ENCODE measurements around the gene CD207.
"Not testable (repeated sequence)": the region's sequence is repeated elsewhere in the genome, so short reads cannot be mapped to it uniquely, and the experiment has no call there.

CD207 gene

DNA sequence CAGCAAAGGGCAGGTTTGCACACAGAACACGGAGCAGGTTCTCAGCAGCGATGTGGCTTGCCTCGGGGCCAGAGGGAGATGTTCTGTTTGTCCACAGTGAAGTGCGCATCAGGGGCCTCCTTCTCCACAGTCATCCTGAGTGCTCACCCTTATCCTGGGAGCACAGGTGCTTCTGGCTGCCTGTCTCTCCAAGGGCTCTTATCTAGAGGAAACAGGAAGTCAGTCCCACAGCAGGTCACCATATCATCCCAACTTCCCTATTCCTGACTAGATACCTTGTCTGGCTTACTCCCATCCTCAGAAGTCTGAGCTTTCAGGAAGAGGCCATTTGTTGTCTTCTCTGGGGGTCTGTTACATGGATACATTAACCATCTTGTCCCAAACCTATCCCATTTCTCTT lies at the start of gene CD207:
CD207 (minus strand) TSS at position 174 of the 400 bp plus-strand sequence; CDS start at position 134, 40 bp downstream.
- DNase-seq (ENCODE audit: low read depth), result no peak

DNA sequence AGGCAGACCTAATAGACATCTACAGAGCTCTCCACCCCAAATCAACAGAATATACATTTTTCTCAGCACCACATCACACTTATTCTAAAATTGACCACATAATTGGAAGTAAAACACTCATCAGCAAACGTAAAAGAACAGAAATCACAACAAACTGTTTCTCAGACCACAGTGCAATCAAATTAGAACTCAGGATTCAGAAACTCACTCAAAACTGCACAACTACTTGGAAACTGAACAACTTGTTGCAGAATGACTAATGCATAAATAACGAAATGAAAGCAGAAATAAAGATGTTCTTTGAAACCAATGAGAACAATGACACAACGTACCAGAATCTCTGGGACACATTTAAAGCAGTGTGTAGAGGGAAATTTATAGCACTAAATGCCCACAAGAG lies 42.9 kb upstream of the CD207 start:
- DNase-seq (ENCODE audit: low read depth), result not testable (repeated sequence)

DNA sequence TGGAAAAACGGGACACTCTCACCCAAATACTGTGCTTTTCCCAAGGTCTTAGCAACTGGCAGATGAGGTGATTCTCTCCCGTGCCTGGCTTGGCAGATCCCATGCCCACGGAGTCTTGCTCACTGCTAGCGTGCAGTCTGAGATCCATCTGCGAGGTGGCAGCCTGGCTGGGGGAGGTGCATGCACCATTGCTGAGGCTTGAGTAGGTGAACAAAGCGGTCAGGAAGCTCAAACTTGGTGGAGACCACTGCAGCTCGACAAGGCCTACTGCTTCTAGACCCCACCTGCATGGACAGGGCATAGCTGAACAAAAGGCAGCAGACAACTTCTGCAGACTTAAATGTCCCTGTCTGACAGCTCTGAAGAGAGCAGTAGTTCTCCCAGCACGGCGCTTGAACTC lies 40.5 kb upstream of the CD207 start:
- not testable (repeated sequence) for DNase-seq (ENCODE audit: low read depth)

DNA sequence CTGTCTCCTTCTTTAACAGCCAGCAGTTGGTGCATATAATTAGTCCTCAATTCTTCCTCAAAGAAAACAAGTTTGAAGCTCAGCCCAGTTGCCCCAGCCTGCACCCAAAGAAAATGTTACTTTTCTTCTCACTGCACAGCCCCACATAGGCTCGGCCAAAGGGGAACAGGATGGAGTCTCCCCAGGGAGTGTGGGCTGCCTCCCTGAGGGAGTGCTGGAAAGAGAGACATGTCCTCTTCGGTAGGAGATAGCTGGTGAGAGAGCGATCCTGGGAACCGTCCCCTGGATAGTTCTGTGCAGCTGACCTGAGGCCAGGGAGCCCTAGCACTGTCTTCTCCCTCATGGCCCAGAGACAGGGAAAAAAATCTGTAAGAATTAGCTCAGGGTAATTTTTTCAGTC lies 37.9 kb upstream of the CD207 start:
- no peak for DNase-seq (ENCODE audit: low read depth)

DNA sequence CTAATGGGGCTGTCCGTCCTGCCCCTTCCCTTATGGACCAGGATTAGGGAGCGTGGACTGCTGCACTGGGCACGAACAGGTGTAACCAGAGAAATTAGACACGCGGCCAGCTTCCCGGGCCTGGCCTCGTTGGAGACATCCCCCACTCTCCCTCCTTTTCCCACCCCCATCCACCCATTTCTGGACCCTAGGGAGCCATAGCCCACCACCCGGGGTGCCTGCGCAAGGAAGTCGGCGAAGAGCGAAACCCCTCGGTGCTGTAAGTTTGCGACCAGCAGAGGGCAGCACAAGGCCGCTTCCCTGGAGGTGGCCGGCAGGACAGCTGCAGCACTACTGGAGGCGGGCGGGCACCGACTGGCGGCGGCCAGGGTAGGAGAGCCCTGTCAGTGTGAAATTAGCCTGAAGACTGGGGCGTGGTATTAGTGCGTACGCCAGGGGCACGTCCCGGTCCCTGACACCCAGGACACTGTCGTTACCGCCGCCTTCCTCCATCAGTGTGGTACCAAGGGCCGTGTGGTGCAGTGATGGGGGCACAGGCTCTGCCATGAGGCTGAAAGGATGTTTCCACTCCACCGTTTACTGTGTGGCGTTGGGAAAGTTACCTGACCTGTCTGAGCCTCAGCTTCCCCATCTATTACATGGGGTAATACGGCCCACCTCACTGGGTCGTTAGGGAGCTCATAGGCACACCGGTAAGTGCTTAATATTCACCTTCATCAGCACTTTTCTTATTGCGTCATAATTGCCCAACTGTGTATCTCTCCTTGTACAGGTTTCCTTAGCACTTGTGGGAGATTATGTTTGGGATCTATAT lies 36.0 kb upstream of the CD207 start:
- DNase-seq (ENCODE audit: low read depth), result peak; percentile 64

DNA sequence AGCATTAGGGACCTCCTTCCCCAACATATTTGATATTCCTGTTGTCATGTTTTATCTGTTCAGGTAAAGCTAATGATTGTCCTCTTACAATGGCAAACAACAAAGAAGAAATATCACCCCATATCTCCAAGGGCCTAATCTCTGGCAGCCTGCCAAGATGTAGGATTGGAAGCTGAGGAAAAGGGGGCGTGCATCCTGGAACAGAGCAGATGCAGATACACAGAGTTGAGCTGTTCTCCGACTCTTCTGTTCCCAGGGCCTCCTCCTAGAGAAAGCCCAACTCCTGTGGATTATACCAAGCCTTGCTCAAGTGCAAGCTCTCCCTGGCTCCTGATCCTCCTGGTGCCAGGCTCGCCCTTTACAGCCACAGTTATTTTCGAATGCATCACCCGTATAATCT lies 35.2 kb upstream of the CD207 start:
- DNase-seq (ENCODE audit: low read depth), result no peak

DNA sequence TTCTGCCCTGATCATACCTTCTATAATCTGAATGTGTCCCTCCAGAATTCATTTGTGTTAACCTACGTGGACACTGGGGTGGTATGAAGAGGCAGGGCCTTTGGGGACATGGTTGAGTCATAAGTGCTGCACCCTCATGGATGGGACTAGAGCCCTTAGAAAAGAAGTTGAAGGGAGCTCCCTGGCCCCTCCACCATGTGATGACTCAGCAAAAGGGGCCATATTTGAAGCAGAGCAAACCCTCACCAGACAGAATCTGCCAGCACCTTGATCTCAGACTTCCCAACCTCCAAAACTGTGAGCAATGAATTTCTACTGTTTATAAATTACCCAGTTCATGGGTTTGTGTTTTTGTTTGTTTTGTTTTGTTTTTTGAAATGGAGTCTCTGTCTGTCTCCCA lies 33.4 kb upstream of the CD207 start:
- no peak for DNase-seq (ENCODE audit: low read depth)

DNA sequence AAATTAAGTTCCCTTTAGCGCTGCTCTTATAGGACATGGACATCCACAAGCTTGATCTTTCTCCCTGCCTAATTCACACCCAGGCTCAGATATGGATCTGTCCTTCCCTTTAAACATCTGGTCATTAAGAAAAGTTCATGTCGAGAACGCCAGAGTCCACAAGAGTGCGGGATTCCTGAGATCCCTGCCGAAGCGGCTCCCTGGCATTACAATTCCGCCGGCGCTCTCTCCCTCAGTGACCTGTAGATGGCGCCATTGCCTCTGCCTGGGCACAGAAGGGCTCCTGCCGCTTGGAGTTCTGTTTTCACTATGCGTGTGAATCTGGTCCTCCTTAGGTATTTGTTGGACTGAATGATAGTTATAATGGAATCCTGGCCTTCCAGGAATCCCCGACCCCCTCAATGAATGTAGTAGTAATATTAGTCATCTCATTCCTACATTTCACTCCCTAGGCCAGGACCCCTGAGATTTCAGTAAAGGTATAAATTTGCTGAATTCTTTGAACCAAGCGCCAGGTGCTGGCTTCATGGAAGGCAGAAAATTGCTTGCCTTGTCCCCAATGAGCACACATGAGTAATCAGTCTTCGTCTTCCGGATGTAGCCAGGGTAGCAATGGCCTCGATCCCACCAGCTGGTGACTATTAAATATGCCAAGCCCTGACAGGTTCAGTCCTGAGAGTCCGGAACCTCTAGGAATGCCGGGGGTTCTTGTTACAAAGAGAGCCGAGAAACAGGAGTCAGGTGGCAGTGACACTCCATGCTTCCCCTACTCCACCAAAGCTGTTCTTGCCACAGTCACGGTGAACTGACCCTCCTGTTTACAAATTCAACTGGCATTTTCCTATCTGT lies 26.4 kb upstream of the CD207 start:
- peak; percentile 32 for DNase-seq (ENCODE audit: low read depth)

DNA sequence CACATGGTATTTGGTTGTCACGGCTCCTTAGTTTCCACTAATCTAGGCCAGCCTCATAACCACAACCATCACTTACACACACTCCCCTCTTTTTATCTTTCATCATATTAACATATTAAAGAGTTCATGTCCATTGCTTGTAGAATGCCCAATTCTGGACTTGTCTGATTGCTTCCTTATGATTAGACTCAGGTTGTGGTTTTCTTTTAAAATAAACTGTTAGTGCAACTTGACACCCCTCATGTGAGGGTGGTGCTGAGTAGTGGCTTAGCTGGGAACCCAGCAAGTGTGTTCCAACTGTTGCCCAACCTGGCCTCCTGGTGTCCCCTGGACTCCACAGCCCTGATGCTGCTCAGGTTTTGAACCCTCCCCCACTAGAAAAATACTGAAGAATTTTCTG lies 20.1 kb upstream of the CD207 start:
- DNase-seq (ENCODE audit: low read depth), result no peak

DNA sequence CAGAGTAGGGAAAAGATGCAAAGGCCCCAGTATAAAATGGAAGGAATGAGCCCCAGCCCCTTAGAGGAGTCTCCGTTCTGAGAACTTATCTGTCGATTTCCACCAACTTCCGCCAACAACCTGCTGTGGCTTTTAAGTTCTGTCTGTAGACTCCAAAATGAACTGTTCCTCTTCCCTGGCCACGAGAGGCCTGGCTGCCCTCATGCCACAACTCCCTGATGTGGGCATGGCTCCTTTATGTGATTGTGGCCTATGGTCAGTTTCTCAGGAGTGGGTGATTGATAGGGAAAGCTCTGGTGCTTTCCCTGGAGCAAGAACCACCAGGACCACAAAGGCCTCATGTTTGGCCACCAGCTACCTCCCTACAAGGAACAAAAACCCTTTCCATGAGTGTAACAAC lies 18.8 kb upstream of the CD207 start:
- no peak for DNase-seq (ENCODE audit: low read depth)

DNA sequence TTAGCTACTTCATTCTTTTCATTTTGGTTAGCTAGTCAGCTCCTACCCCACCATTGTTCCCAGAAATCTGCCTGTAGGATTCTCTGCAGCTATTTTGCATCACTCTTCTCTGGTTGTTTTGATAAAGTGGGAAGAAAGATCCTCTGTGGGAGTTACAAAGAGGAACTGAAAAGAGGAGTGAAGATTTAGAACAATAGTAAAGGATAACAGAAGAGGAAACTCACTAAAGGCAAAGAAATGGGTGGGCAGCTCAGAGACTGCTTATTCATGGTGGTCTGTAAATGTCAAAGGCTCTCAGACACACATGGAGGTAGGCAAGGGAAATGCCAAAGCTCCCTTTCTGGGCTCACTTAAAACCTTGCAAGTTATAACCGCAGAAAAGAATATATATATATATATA lies 17.2 kb upstream of the CD207 start:
- no peak for DNase-seq (ENCODE audit: low read depth)

DNA sequence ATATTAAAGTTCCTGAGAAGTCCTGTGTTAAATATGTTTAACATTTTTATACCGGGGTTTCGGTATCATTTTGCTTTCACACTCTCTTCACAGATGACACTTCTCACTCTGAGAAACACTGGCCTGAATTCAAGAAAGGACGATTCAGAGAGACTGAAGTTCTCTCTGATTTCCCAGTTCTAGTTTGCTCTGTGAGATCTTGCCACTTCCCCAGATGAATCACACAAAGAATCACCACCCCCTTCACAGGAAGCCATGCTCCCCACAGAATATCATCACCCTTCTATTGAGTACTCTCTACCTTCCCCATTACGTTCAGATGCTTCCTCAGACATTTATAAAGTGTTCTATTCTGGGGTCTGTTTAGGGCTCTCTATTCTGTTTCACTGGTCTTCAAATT lies 16.1 kb upstream of the CD207 start:
- DNase-seq (ENCODE audit: low read depth), result no peak

DNA sequence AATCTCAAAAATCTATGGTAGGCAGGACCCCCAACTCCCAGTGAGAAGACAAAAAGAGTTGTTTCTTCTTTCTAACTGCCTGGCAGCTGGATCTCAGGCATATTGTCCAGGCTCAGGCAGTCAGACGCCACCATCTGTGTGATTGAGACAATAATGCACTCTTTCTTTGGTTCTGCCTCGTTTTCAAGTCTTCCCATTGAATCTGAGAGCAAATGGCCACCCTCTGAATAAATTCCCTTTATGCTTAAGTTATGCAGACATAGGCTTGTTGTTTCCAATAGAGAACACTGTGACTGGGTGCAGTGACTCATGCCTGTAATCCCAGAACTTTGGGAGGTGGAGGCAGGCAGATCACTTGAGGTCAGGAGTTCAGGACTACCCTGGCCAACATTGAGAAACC lies 15.3 kb upstream of the CD207 start:
- no peak for DNase-seq (ENCODE audit: low read depth)

DNA sequence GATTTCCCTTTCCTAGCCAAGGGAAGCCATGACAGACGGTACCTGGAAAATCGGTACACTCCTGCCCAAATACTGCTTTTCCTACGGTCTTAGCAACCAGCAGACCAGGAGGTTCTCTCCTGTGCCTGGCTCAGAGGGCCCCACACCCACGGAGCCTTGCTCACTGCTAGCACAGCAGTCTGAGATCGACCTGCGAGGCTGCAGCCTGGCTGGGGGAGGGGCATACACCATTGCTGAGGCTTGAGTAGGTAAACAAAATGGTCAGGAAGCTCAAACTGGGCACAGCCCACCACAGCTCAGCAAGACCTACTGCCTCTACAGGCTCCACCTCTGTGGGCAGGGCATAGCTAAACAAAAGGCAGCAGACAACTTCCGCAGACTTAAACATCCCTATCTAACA lies 6.8 kb upstream of the CD207 start:
- DNase-seq (ENCODE audit: low read depth), result no peak

DNA sequence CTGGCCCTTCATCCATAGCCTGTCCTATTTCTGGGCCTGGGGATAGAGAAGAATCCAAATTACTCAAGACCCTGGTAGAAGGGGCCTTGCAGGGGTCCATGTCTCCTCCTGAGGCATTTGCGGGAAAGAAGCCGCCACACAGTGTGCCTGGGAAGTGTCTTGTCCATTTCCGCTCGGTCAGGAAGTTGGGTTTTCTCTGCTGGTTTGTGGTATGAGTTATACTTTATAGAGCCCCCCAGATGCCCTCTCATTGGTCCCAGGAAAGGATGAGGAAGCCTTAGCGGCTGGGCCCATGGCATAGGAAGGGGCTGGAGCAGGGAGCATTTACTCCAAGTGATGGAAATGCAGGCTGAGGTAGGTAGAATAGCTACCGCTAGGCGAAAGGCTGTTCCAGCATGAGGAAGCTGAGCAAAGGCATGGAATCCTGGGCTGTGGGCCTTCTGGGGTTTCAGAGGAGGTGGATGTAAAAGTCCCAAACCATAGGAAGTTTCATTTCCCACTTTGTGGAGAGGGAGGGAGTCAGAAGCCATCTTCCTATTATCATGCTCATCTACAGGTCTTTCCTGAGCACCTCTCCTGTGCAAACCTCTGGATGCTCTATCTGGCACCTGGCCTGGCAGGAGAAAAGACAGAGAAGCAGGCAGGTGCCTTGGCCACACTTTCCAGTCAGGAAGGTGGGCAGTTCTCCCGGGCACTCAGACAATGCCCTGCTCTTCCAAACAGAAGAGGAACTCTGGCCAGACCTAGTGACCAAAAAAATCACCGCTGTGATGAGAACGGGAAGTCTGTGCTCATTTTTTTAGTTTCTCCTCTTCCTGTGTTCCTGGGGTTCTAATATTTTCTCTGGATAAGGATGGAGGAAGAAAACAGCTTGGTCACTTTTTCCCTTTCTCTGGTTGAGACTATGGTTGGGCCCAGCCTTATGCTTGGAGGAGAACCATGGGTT lies 2.6 kb upstream of the CD207 start:
- no peak for DNase-seq (ENCODE audit: low read depth)

DNA sequence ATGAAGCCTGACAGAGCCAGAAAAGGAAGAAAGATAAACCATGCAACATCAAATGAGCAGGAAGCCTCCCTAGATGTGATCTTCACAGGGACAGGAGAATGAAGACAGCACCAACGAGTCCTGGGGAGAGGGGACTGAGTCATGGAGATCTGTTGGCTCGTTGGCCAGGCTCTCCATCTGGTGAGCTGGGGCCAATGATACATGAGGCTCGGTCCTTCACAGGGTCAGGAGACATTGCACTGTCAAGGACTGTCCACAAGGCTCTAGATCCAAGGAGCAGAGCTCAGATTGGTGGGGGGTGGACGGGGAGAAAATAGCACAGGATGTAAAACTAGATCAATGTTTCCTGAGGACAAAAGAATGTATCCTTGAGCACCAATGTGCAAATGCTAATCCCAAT lies 735 bp downstream of the CD207 start:
- DNase-seq (ENCODE audit: low read depth), result no peak

DNA sequence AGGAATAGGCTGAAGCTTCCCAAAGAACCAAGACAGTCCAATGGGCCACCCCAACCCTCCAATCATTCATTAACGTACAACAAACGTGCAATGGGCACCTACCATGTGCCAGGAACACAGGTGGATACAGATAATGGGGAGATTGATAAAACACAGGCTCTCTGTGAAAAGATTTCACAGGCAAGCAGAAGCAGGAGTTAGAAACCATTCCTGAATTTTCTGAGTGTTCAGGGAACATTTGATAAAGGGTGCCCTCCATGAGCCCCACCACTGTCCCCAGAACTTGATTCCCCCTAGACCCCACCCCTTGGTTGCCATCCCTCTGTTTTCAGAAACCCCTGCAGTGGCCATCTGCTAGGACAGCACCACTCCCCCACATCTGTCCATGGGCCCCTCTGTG lies 1.5 kb downstream of the CD207 start:
- DNase-seq (ENCODE audit: low read depth), result no peak

DNA sequence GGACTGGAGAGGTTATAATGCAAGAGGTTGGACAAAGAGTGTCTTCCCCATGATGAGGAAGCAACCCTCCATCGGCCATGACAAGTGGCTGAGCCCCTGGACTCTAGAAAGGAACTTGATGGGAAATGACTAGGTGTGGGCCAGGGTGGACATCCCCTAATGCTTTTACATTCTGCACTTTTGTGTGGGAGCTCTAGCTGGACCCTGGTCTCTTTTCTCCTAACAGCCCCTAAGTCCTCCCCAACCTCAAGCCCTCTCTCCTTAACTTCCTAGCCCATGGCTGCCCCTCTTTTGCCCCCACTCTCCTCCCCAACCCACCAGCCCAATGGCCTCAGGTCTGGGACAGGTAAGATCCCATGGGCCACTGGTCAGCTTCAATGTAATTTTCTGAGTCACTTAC lies 2.4 kb downstream of the CD207 start:
- DNase-seq (ENCODE audit: low read depth), result no peak

DNA sequence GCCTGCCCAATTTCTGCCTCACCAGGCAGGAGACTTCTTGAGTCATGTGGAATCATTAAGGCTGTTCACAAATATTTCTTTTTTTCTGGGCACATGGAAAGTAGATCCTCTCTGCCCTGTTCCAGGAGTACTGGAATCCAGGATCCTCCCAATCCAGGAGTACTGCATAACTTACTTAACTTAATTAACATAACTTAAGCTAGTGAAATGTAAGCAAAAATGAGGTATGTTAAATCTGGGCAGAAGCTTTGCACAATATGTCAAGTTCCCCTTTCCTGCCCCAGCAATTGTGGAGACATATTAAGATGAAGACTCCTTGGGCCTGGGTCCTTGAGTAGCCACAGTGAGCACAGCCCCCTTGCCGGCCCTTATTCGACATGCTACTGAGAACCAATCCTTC lies 3.2 kb downstream of the CD207 start:
- no peak for DNase-seq (ENCODE audit: low read depth)

DNA sequence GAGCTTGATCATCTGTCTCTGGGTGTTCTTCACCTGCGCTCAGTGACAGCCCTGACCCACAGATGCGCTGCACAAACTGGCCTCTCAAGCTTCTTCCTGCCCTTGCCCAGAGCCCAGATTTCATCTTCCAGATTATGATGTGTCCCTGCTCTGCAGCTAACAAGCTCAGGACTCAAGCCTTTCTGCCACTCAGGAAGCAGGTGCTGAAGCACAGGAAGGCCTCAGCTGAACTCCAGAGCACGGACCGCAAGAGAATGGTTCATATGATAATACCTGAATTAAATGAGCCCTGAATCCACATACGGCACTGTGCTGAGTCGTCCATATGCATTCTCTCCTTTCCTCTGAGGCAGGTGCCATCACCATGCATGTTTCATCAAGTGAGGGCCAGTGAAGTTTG lies 3.8 kb downstream of the CD207 start:
- no peak for DNase-seq (ENCODE audit: low read depth)

DNA sequence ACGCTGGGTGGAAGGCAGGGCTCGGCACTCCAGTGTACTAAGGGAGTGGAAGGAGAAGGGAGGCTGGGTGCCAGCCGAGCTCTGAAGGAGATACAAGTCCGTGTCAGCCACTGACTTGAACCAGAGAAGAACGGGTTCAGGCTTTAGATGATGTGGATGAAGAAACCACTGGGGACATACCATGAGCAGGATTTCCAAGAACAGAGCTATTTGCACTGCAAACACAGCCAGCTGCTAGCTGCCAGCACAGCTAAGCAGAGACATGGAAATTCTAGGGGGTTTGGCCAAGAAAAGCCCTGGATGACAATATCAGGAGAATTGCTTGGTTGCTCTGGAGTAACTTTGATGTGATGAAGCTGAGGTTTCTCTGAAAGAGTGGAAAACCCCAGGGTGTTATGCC lies 5.2 kb downstream of the CD207 start:
- DNase-seq (ENCODE audit: low read depth), result no peak

DNA sequence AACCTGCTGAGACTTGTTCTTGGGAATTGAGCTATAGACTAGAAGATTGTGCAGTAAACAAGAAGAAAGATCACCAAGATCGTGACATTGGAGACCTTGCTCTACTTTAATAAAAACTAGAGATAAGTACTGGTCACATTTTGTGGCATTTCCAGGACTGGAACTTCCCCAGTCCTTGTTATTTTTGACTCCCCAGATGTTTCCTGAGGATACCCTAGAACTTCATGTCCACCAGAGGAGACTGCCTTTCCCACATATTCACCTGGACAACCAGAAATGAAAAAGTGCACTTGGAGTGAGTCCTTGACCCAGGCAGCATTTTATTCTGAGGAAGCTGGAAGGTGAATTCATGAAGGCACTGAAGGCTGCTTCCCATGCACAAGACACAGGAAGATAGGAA lies 5.7 kb downstream of the CD207 start:
- no peak for DNase-seq (ENCODE audit: low read depth)

Measured in activated T-helper 9 cell treated with anti-CD3 and anti-CD28 coated beads, Interleukin-2, amount 50 U/mL, for 16 hours (primary cell).